Kidney epithelial cell (primary cell): ENCODE measurements around the gene TGFBR2. TPM values are rescaled to one million over a fixed set of nuclear protein-coding genes. Genes with fewer than 3 reads are reported as not detected.

Source experiments
- DNase-seq: peaks from one replicate; pipeline ENCODE4 v3.0.0-alpha.2; 2010; ENCODE audit warnings: low read depth
- H3K27me3 ChIP-seq: 2 replicates; pipeline ENCODE4 v1.6.0; 2011; ENCODE audit warnings: low read length; ENCODE audit not compliant: control insufficient read depth, insufficient read depth
- H3K36me3 ChIP-seq: 2 replicates; pipeline ENCODE4 v1.5.1; 2011; ENCODE audit warnings: low read length; ENCODE audit not compliant: control insufficient read depth, insufficient read depth
- H3K4me3 ChIP-seq: 2 replicates; pipeline ENCODE4 v1.5.1; 2011; ENCODE audit warnings: low read depth, mild to moderate bottlenecking, control low read depth, low read length
- total RNA-seq: library from RNA; depleted of rRNA; stranded (reverse); fragments of >200 nt; gene quantifications from 2 replicates; pipeline ENCODE4 v1.2.3, GENCODE V29; 2015
- TF ChIP-seq, protein P1 (sequence below): IDR thresholded peaks from 2 replicates; pipeline ENCODE4 v1.5.1; 2011; ENCODE audit warnings: mild to moderate bottlenecking, moderate library complexity, low read length, control low read depth, inconsistent platforms; ENCODE audit not compliant: insufficient read depth, poor library complexity, severe bottlenecking

The TGFBR2 gene
- total RNA-seq, 1 donor from 2014 or later = 33.4 TPM

DNA sequence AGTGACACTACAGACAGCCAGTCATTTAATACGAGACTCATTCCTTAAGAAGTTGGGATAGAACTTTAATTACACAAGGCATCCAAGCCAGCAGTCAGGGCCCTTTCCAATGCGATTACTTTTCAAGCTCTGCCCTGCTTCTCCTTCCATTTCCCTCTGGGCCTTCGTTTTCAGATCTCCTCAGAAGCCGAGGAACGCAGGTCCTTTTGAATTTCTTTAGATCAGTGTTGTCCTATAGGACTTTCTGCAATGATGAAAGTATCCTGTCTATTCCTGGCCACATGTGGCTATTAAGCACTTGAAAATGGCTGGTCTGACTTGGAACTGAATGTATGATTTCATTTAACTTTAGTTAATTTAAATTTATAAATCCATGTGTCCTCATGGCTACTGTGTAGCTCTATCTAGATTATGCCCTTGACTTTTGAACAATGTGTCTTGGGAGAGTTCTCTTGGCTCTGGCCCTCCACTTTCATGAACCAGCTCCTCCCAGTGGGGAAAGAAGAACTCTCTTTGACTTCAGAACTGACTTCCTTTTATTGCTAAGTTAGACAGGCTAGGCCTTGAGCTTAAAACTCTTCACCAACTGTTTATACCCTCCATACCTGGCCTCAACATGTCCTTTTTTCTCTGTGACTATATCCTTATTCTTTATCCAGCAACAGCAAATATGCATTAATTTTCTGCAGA, 22.6 kb downstream of the TGFBR2 start:
- Histone ChIP-seq H3K4me3 (no peak overlapping the region), H3K27me3 (no peaks in the 10 kb centered on the region), H3K36me3 (no peaks in the 10 kb centered on the region)
- TF ChIP-seq, protein P1, sequence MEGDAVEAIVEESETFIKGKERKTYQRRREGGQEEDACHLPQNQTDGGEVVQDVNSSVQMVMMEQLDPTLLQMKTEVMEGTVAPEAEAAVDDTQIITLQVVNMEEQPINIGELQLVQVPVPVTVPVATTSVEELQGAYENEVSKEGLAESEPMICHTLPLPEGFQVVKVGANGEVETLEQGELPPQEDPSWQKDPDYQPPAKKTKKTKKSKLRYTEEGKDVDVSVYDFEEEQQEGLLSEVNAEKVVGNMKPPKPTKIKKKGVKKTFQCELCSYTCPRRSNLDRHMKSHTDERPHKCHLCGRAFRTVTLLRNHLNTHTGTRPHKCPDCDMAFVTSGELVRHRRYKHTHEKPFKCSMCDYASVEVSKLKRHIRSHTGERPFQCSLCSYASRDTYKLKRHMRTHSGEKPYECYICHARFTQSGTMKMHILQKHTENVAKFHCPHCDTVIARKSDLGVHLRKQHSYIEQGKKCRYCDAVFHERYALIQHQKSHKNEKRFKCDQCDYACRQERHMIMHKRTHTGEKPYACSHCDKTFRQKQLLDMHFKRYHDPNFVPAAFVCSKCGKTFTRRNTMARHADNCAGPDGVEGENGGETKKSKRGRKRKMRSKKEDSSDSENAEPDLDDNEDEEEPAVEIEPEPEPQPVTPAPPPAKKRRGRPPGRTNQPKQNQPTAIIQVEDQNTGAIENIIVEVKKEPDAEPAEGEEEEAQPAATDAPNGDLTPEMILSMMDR = peak; percentile 15
- DNase-seq = no peak

DNA sequence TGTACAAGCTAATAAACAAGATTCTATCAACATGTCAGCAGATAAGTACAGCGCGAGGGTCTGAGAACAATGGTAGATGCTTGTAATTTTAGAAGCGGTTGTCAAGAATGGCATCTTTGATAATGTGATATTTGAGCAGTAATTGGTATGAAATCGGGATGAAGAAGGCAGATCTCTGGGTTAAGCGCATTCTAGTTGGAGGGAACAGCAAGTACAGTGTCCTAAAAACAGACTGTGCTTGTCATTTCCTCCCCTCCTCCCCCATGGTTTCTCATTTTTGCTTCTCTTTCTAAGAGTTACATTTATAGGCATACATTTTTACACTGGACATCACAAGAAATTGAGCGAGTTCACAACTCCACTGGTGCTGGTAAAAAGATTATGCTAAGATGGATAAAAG, 23.3 kb downstream of the TGFBR2 start:
- DNase-seq = no peak
- TF ChIP-seq, protein P1 = no peak
- Histone ChIP-seq H3K27me3 (no peaks in the 10 kb centered on the region), H3K4me3 (no peak overlapping the region), H3K36me3 (no peaks in the 10 kb centered on the region)

DNA sequence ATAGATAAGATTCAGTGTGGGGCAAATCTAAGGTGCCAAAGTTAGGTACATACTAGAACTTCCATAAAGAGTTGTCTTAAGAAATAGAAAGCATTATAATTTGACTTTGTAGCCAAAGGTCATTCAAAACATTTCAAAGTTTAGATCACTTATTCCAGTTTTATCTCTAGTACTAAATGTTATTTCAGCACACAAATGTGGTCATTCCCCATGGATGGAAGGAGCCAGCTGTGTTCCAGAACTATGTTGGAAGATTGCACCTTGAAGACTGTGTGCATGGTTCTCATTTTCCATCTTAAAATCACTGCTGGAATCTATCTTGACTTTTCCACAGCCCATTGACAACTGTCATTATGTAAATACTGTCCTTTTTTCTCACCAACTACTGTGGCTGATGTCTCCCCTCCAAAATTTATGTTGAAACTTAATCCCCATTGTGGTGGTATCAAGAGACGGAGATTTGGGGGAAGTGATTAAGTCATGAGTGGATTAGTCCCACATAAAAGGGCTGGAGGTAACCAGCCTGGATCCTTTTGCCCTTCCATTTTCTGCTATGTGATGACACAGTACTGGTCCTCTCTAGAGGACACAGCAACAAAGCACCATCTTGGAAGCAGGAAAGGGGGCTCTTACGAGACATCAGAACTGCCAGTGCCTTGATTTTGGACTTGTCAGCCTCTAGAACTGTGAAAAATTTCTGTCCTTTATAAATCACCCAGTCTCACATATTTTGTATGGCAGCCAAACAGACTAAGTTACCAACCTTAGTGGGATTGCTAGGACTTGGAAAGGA, 24.0 kb downstream of the TGFBR2 start:
- no peak for DNase-seq
- TF ChIP-seq, protein P1 = no peak
- no peaks in the 10 kb centered on the region for H3K36me3 ChIP-seq
- no peak overlapping the region for H3K4me3 ChIP-seq
- H3K27me3 ChIP-seq = no peaks in the 10 kb centered on the region

DNA sequence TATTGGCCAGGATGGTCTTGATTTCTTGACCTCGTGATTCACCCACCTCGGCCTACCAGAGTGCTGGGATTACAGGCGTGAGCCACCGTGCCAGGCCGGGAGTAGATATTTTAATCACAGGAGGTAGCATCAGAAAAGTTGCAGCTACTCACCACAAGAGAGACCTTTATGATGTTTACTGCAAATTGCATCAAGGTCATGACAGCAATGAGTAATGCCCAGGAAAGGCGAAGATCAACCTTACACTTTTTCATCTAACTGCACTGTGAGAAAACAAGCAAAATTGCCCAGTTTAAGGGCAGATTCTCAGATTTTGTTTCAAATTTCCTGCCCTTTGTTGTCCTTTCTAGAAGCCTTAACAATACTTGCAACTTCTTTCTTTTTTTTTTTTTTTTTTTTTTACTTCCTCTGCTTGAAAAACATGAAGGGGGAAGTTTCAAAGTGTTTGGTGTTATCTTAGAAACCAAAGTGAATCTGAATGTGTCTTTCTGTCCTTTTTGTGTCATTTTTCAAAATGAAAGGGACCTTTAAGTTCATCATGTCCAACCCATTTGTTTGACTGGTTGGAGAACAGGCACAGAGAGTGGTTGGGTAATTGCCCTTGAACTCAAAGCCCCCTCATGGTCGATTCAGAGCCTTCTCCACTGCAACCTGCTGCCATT, 25.0 kb downstream of the TGFBR2 start:
- Histone ChIP-seq H3K4me3 (no peak overlapping the region), H3K36me3 (no peaks in the 10 kb centered on the region), H3K27me3 (no peaks in the 10 kb centered on the region)
- TF ChIP-seq, protein P1 = no peak
- no peak for DNase-seq

DNA sequence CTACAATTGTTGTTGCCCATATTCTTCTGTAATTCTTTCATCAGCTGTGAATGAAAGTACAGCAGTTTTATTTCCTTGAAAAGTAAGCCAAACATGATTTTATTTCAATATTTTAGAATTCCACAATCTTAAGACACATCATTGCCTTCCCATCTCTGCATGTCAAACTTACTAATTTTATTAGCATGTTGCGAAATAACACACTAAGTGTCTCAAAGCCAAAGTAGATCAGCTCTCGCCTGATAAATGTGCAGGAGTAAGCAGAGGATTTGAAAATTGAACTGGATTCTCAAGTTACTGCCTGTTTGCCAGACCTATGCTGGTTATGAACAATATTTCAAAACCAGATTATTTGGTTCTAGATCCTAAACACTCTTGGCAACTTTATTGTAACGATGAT, 25.7 kb downstream of the TGFBR2 start:
- Histone ChIP-seq H3K27me3 (no peaks in the 10 kb centered on the region), H3K4me3 (no peak overlapping the region), H3K36me3 (no peaks in the 10 kb centered on the region)
- TF ChIP-seq, protein P1 = no peak
- DNase-seq = no peak
